WERI-Rb-1 (cell line): Measurements from ENCODE around the gene KHNYN.

Source experiments
- DNase-seq: peaks from one replicate; pipeline ENCODE4 v3.0.0-alpha.2; 2020
- H3K27ac ChIP-seq: fragments of 250-450 bp; sonication (Bioruptor Pico); 2 replicates; pipeline ENCODE4 v1.5.1; 2020; ENCODE audit warnings: mild to moderate bottlenecking, moderate library complexity
- H3K27me3 ChIP-seq: fragments of 250-450 bp; sonication (Bioruptor Pico); 2 replicates; pipeline ENCODE4 v1.5.1; 2021; ENCODE audit warnings: mild to moderate bottlenecking, low read depth, moderate library complexity; ENCODE audit not compliant: insufficient read depth, severe bottlenecking
- H3K36me3 ChIP-seq: fragments of 250-450 bp; sonication (Bioruptor Pico); 2 replicates; pipeline ENCODE4 v1.5.1; 2020; ENCODE audit warnings: mild to moderate bottlenecking, moderate library complexity
- H3K4me3 ChIP-seq: 2 replicates; pipeline ENCODE4 v1.5.1; 2011; ENCODE audit warnings: low read depth, mild to moderate bottlenecking, control low read depth, low read length
- H3K9me3 ChIP-seq: fragments of 250-450 bp; sonication (Bioruptor Pico); 2 replicates; pipeline ENCODE4 v1.5.1; 2021; ENCODE audit warnings: mild to moderate bottlenecking, moderate library complexity; ENCODE audit not compliant: severe bottlenecking
- CTCF ChIP-seq: IDR thresholded peaks from 2 replicates; pipeline ENCODE4 v1.5.1; 2011; ENCODE audit warnings: low read depth, mild to moderate bottlenecking, control low read depth, inconsistent platforms, low read length

Gene KHNYN

GRCh38 chr14:24394275-24394674 is 35.5 kb upstream of the KHNYN start:
- Histone ChIP-seq H3K9me3 (no peaks in the 10 kb centered on the region), H3K27me3 (no peaks in the 10 kb centered on the region), H3K4me3 (no peak overlapping the region), H3K27ac (no peak overlapping the region), H3K36me3 (no peaks in the 10 kb centered on the region)
- no peak for DNase-seq
- TF ChIP-seq CTCF: peak; percentile 8; the same call in 1 of the 2 replicates

GRCh38 chr14:24395609-24396582 is 33.9 kb upstream of the KHNYN start:
- Histone ChIP-seq H3K4me3 (no peak overlapping the region), H3K36me3 (no peaks in the 10 kb centered on the region), H3K27me3 (no peaks in the 10 kb centered on the region), H3K27ac (no peak overlapping the region; the same call in 1 of the 2 replicates), H3K9me3 (no peaks in the 10 kb centered on the region)
- TF ChIP-seq CTCF: no peak
- DNase-seq: no peak

- Histone ChIP-seq H3K27ac (peak overlapping the region; percentile 49), H3K9me3 (no peaks in the 10 kb centered on the region), H3K4me3 (no peak overlapping the region), H3K27me3 (no peaks in the 10 kb centered on the region), H3K36me3 (no peaks in the 10 kb centered on the region)
- TF ChIP-seq CTCF: no peak
- no peak for DNase-seq
Measured at GRCh38 chr14:24397639-24398292, 32.0 kb upstream of the KHNYN start.

GRCh38 chr14:24398293-24398652 is 31.5 kb upstream of the KHNYN start:
- TF ChIP-seq CTCF: no peak
- H3K9me3 ChIP-seq: no peaks in the 10 kb centered on the region
- H3K36me3 ChIP-seq: no peaks in the 10 kb centered on the region
- peak; percentile 58 for DNase-seq
- H3K27ac ChIP-seq: peak overlapping the region; percentile 49
- peak overlapping the region; percentile 85 for H3K4me3 ChIP-seq
- H3K27me3 ChIP-seq: no peaks in the 10 kb centered on the region

- Histone ChIP-seq H3K27me3 (no peaks in the 10 kb centered on the region), H3K27ac (peak within 1 kb of the TSS; percentile 71), H3K4me3 (peak within 1 kb of the TSS; percentile 85), H3K36me3 (no peaks in the 10 kb centered on the region), H3K9me3 (no peaks in the 10 kb centered on the region)
- no peak for TF ChIP-seq CTCF
- DNase-seq: peak; percentile 68
Measured at GRCh38 chr14:24398653-24399446, 30.9 kb upstream of the KHNYN start, which contains the start of gene NYNRIN. TSS of gene NYNRIN (plus strand) at chr14:24399003. CDS start at chr14:24399247, 244 bp downstream.
